OCI-LY3 (cell line): ENCODE data around the gene RNF148.

Experiments
- H2AFZ ChIP-seq: fragments of 200-600, 300-600 bp; shearing (Covaris generic); 2 replicates; pipeline ENCODE4 v1.6.0; 2014; ENCODE audit warnings: antibody characterized with exemption, low read depth, low read length
- H3K27ac ChIP-seq: fragments of 200-600, 300-600 bp; sonication (generic); 2 replicates; pipeline ENCODE4 v1.5.1; 2014; ENCODE audit warnings: mild to moderate bottlenecking, low read length, moderate library complexity, mixed read lengths
- H3K27me3 ChIP-seq: fragments of 200-600, 300-600 bp; sonication (generic); 2 replicates; pipeline ENCODE4 v1.6.1; 2014; ENCODE audit warnings: low read depth, low read length, mixed read lengths
- H3K36me3 ChIP-seq: fragments of 200-600, 300-600 bp; sonication (generic); replicated peaks from 2 replicates; pipeline ENCODE3; 2014; ENCODE audit warnings: low read depth, low read length, mixed read lengths
- H3K4me1 ChIP-seq: fragments of 300-600, 200-600 bp; sonication (generic); 2 replicates; pipeline ENCODE4 v1.6.1; 2014; ENCODE audit warnings: low read length, mixed read lengths
- H3K4me2 ChIP-seq: fragments of 200-600, 300-600 bp; sonication (generic); 2 replicates; pipeline ENCODE4 v1.6.1; 2014; ENCODE audit warnings: low read length, mixed read lengths
- H3K4me3 ChIP-seq: fragments of 300-600, 200-600 bp; sonication (generic); 2 replicates; pipeline ENCODE4 v1.5.1; 2014; ENCODE audit warnings: antibody characterized with exemption, mild to moderate bottlenecking, low read length, moderate library complexity
- H3K79me2 ChIP-seq: fragments of 300-600, 200-600 bp; shearing (Covaris generic); 2 replicates; pipeline ENCODE4 v1.6.1; 2014; ENCODE audit warnings: mild to moderate bottlenecking, low read length, mixed read lengths
- H3K9ac ChIP-seq: fragments of 300-600, 200-600 bp; shearing (Covaris generic); 2 replicates; pipeline ENCODE4 v1.6.0; 2014; ENCODE audit warnings: mild to moderate bottlenecking, low read length, moderate library complexity
- H3K9me3 ChIP-seq: fragments of 200-600, 300-600 bp; shearing (Covaris generic); 2 replicates; pipeline ENCODE4 v1.6.1; 2014; ENCODE audit warnings: low read length, mixed read lengths; ENCODE audit not compliant: insufficient read depth
- H4K20me1 ChIP-seq: fragments of 200-600, 300-600 bp; sonication (generic); 2 replicates; pipeline ENCODE4 v1.6.1; 2016; ENCODE audit warnings: low read length, mixed read lengths; ENCODE audit not compliant: insufficient read depth
- CTCF ChIP-seq: fragments of 200-600, 300-600 bp; sonication (generic); IDR thresholded peaks from 2 replicates; pipeline ENCODE4 v1.5.1; 2014; ENCODE audit warnings: antibody characterized with exemption, low read length, low read depth
- EZH2phosphoT487 ChIP-seq: fragments of 200-600 bp; shearing (Covaris generic); IDR thresholded peaks from 2 replicates; pipeline ENCODE4 v1.6.1; 2018; ENCODE audit warnings: antibody characterized with exemption, mixed run types, low read depth

The RNF148 gene

GRCh38 chr7:122717356-122718089, 14.8 kb upstream of the RNF148 start:
- Histone ChIP-seq H3K4me1 (peaks cover 33% of the 10 kb centered on the region), H3K9ac (no peak overlapping the region), H3K9me3 (no peaks in the 10 kb centered on the region), H3K36me3 (no peaks in the 10 kb centered on the region), H2AFZ (no peak overlapping the region), H3K27me3 (no peaks in the 10 kb centered on the region), H3K79me2 (no peaks in the 10 kb centered on the region), H3K27ac (no peak overlapping the region), H3K4me2 (peak overlapping the region; percentile 18), H4K20me1 (no peaks in the 10 kb centered on the region), H3K4me3 (no peak overlapping the region)
- TF ChIP-seq CTCF (no peak), EZH2phosphoT487 (no peak)

- no peak overlapping the region for H3K4me3 ChIP-seq
- H3K36me3 ChIP-seq: no peaks in the 10 kb centered on the region
- H3K27me3 ChIP-seq: no peaks in the 10 kb centered on the region
- no peaks in the 10 kb centered on the region for H4K20me1 ChIP-seq
- no peak for TF ChIP-seq EZH2phosphoT487
- no peak for TF ChIP-seq CTCF
- H3K27ac ChIP-seq: no peak overlapping the region
- no peaks in the 10 kb centered on the region for H3K79me2 ChIP-seq
- no peak overlapping the region for H2AFZ ChIP-seq
- no peaks in the 10 kb centered on the region for H3K9me3 ChIP-seq
- H3K4me1 ChIP-seq: peaks cover 33% of the 10 kb centered on the region
- no peak overlapping the region for H3K4me2 ChIP-seq
- H3K9ac ChIP-seq: no peak overlapping the region
These were observed 12.5 kb upstream of the RNF148 start for GRCh38 chr7:122715183-122715582.

GRCh38 chr7:122710916-122711315, 8.2 kb upstream of the RNF148 start:
- H3K27ac ChIP-seq: no peak overlapping the region
- peaks cover 3% of the 10 kb centered on the region; the same call in 1 of the 2 replicates for H3K4me1 ChIP-seq
- H3K9ac ChIP-seq: no peak overlapping the region
- no peaks in the 10 kb centered on the region for H3K9me3 ChIP-seq
- H4K20me1 ChIP-seq: no peaks in the 10 kb centered on the region
- TF ChIP-seq CTCF (no peak), EZH2phosphoT487 (no peak)
- no peak overlapping the region for H3K4me3 ChIP-seq
- H2AFZ ChIP-seq: no peak overlapping the region
- H3K27me3 ChIP-seq: no peaks in the 10 kb centered on the region
- H3K4me2 ChIP-seq: no peak overlapping the region
- no peaks in the 10 kb centered on the region for H3K36me3 ChIP-seq
- no peaks in the 10 kb centered on the region for H3K79me2 ChIP-seq

GRCh38 chr7:122709930-122710646, 7.4 kb upstream of the RNF148 start:
- Histone ChIP-seq H3K9me3 (no peaks in the 10 kb centered on the region), H3K36me3 (no peaks in the 10 kb centered on the region), H3K27me3 (no peaks in the 10 kb centered on the region), H2AFZ (peak overlapping the region; percentile 74; the same call in 1 of the 2 replicates), H3K4me1 (no peaks in the 10 kb centered on the region), H3K4me2 (no peak overlapping the region), H3K4me3 (no peak overlapping the region), H4K20me1 (no peaks in the 10 kb centered on the region), H3K79me2 (no peaks in the 10 kb centered on the region), H3K27ac (no peak overlapping the region), H3K9ac (no peak overlapping the region)
- TF ChIP-seq EZH2phosphoT487 (no peak), CTCF (no peak)
